NCI-H2196 treated with DMSO at 0.1 percent for 48 hours (cell line): ENCODE measurements around the gene EFCAB14.
"Not testable (repeated sequence)": the region's sequence is repeated elsewhere in the genome, so short reads cannot be mapped to it uniquely, and the experiment has no call there.

Experiments
- DNase-seq: peaks from one replicate; lab custom pipeline; 2025; ENCODE audit not compliant: unreplicated experiment; lab: John Stamatoyannopoulos, UW

Gene EFCAB14

GRCh38 chr1:46687921-46688509 lies 30.9 kb downstream of the EFCAB14 start:
- no peak for DNase-seq

DNA sequence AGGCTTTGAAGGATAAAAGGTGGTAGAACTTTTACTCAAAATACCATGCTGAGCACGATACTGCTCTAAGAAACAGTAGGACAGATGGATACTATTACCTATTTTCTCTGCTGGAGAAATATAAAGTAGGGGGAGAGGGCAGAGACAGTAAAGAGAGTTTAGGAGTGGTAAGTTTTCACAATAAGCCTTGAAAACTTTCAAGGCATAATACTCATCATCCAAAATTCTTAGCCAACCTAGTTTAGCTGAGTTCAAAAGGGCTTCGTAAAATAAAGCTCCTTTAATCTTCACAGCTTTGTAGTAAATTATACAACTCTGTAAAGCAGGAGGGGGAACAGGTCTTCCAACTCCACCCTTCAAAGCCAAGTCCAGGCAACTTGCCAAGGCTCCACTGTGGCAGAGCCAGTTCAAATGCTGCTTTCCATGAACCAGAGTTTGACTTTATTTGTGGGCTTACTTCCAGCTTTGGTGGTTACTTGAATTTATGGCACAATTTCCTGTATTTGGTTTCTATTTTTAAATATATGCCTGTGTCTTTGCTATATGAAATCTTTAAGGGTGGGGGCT lies 31.7 kb downstream of the EFCAB14 start:
- peak; percentile 30 for DNase-seq

DNA sequence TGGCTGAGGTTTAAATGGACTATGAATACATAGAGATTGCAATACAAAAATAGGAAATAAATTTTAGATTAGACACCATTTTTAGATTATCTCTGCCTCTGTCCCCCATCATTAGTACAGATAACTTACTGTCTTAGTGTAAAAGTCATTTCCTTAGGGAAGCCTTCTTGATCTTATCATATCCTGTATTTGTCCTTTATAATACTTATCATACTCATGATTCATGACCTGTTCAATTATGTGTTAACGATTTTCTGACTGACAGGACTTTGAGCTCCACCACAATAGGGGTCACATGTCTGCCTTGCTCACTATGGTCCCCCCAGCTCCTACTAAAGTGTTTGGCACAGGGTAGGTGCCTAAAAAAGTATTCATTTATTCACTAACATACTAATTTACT lies 32.7 kb downstream of the EFCAB14 start:
- DNase-seq: no peak

GRCh38 chr1:46684670-46685069 lies 34.2 kb downstream of the EFCAB14 start:
- DNase-seq: no peak

GRCh38 chr1:46682064-46682463 lies 36.9 kb downstream of the EFCAB14 start:
- DNase-seq: no peak

GRCh38 chr1:46681333-46682034 lies 37.4 kb downstream of the EFCAB14 start:
- no peak for DNase-seq

GRCh38 chr1:46679789-46680573 lies 38.9 kb downstream of the EFCAB14 start:
- no peak for DNase-seq

GRCh38 chr1:46677339-46677738 lies 41.6 kb downstream of the EFCAB14 start:
- no peak for DNase-seq

DNA sequence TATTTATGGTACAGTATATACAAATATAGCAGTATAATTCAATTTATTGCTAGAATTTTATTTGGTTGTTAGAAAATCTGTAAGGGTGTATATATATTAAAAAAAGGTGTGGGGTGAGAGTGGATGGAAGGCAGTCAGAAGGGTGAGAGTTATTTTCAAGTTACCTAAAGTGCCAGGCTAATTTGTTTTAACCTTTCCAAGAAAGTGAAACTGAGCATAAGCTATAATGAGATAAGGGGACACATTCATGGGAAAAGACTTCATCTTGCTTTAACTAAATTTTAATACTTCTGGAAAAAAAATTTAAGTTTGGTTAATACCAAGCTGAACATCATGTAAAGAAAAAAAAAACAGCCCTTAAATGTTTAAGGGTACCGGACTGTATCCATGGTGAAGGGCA lies 42.4 kb downstream of the EFCAB14 start:
- DNase-seq: no peak

DNA sequence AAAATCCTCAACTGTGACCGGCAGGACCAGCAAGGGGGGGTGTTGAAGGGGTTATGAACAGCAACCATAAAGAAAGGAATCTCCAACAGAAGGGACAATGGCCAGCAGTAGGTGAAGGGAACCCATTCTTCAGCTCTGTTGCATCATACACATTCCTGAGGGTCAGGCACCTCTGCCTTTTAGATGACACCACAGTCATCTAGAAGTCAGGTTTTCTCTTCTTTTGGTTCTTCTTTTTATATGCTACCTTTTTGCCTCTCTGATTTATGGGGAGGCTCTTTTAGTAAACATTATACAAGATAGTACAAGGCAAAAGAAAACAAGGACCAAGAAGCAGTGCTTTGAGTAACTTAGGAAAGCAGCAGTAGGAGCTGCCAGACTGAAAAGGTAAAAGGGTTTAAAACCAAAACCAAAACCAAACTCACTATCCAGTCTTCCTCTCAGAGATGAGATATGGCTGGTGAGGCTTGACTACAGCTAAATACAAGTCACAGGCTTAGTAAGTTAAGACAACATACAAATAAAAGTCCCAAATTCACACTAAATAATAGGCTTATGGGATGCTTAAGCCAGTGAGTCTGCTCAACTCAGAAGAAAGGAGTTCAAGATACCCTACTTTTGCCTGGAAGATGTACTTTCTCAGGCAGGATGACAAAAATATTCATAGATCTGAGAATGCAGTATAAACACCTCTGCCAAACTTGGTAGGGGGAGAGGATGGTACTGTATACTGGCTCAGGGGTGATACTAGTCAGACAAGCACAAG lies 43.2 kb downstream of the EFCAB14 start:
- no peak for DNase-seq

GRCh38 chr1:46673749-46674182 lies 45.1 kb downstream of the EFCAB14 start:
- no peak for DNase-seq

DNA sequence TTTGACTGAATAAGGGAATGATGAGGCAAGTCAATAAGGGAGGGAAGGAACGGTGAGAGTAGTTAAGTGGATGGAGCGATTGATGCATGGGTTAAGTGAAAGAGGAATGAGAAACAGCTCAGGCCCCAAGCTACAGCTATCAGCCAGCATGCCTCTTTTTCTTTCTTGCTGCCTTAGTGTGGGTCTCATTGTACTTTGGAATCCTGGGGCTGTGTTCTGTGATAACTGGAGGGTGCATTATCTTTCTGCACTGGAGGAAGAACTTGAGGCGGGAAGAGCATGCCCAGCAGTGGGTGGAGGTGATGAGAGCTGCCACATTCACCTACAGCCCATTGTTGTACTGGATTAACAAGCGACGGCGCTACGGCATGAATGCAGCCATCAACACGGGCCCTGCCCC lies 46.2 kb downstream of the EFCAB14 start:
- no peak for DNase-seq

DNA sequence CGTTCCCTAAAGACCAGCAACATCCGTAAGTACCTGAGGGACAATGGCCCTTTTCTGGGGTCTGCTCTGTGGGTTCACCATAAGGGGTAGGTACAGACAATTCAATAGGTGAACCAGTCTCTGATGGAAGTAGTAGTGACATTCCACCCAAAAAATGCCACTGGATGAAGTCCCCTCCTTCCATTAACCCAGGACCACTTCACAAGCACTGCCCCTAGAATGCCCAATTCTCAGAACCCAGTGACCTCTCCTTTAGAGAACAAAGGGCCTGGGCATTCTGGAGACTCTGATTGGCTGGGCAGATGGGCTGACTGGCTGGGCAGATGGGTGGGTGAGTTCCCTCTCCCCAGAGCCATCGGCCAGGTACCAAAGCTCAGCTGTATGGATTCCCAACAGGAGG lies 47.4 kb downstream of the EFCAB14 start, which contains the start of gene TEX38:
Gene TEX38 (plus strand): TSS at position 301 of the 400 bp plus-strand sequence. CDS start 81 bp downstream, at position 382.
- DNase-seq: no peak

DNA sequence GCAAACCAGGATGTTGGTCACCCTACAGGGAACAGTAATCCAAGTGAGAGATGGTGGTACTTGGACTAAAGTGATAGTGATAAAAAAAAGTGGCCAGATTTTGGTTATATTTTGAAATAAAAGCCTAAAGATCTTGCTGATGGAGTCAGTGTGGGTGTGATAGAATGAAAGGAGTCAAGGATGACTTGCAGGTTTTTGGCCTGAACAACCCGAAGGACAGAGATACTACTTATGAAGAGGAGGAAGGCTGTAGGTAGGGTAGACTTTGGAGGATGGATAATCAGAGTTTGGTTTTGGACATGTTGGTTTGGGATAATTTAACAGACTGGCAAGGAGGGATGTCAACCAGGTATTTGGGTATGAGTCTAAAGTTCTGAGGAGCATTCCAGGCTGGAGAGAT lies 48.8 kb downstream of the EFCAB14 start:
- DNase-seq: no peak

- DNase-seq: peak; percentile 71
These were observed 50.8 kb downstream of the EFCAB14 start, which contains the start of gene ATPAF1 for GRCh38 chr1:46667782-46668760. TSS of gene ATPAF1 (minus strand) at chr1:46668364. CDS start at chr1:46668322, 42 bp downstream.

GRCh38 chr1:46665983-46666382 lies 52.9 kb downstream of the EFCAB14 start:
- DNase-seq: no peak

DNA sequence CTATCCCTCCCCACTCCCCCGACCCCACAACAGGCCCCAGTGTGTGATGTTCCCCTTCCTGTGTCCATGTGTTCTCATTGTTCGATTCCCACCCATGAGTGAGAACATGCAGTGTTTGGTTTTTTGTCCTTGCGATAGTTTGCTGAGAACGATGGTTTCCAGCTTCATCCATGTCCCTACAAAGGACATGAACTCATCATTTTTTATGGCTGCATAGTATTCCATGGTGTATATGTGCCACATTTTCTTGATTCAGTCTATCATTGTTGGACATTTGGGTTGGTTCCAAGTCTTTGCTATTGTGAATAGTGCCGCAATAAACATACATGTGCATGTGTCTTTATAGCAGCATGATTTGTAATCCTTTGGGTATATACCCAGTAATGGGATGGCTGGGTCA lies 56.0 kb downstream of the EFCAB14 start:
- DNase-seq: not testable (repeated sequence)

GRCh38 chr1:46660116-46660515 lies 58.8 kb downstream of the EFCAB14 start:
- DNase-seq: not testable (repeated sequence)

- no peak for DNase-seq
These were observed 59.5 kb downstream of the EFCAB14 start for GRCh38 chr1:46659307-46659870.
